Activated CD4-positive, CD25-positive, alpha-beta regulatory T cell treated with anti-CD3 and anti-CD28 coated beads, Interleukin-2, amount 50 U/mL, for 16 hours (primary cell): Measurements from ENCODE around the gene TM9SF3.
"Not testable (repeated sequence)": the region's sequence is repeated elsewhere in the genome, so short reads cannot be mapped to it uniquely, and the experiment has no call there.

Experiments used
- DNase-seq: peaks from one replicate; pipeline ENCODE4 v3.0.0-alpha.2; 2020; ENCODE audit warnings: low read depth, low spot score

Gene TM9SF3

GRCh38 chr10:96570511-96570910, 16.3 kb downstream of the TM9SF3 start:
- no peak for DNase-seq

GRCh38 chr10:96568402-96568801, 18.4 kb downstream of the TM9SF3 start:
- no peak for DNase-seq

GRCh38 chr10:96565774-96566173, 21.0 kb downstream of the TM9SF3 start:
- no peak for DNase-seq

- DNase-seq, result no peak
These were observed 25.6 kb downstream of the TM9SF3 start for GRCh38 chr10:96560966-96561887.

GRCh38 chr10:96560489-96560888, 26.3 kb downstream of the TM9SF3 start:
- DNase-seq, result no peak

GRCh38 chr10:96556003-96556402, 30.8 kb downstream of the TM9SF3 start:
- DNase-seq, result no peak

GRCh38 chr10:96555330-96555729, 31.5 kb downstream of the TM9SF3 start:
- no peak for DNase-seq

- DNase-seq, result no peak
These were observed 38.2 kb downstream of the TM9SF3 start for GRCh38 chr10:96548589-96548988.

- DNase-seq, result not testable (repeated sequence)
These were observed 41.3 kb downstream of the TM9SF3 start for GRCh38 chr10:96545558-96545957.

- DNase-seq, result no peak
These were observed 44.9 kb downstream of the TM9SF3 start for GRCh38 chr10:96541921-96542320.

GRCh38 chr10:96540240-96540639, 46.6 kb downstream of the TM9SF3 start:
- DNase-seq, result no peak

GRCh38 chr10:96538683-96539082, 48.1 kb downstream of the TM9SF3 start:
- DNase-seq, result no peak

- no peak for DNase-seq
These were observed 50.7 kb downstream of the TM9SF3 start for GRCh38 chr10:96536129-96536528.

- DNase-seq, result no peak
These were observed 54.3 kb downstream of the TM9SF3 start for GRCh38 chr10:96532523-96532922.

GRCh38 chr10:96529634-96530279, 57.1 kb downstream of the TM9SF3 start:
- no peak for DNase-seq

- no peak for DNase-seq
These were observed 62.1 kb downstream of the TM9SF3 start for GRCh38 chr10:96524741-96525140.

GRCh38 chr10:96517284-96517683, 69.5 kb downstream of the TM9SF3 start:
- DNase-seq, result no peak

GRCh38 chr10:96516337-96516736, 70.5 kb downstream of the TM9SF3 start:
- DNase-seq, result no peak

GRCh38 chr10:96513698-96514561, 72.9 kb downstream of the TM9SF3 start, which contains the start of gene TLL2:
TSS of gene TLL2 (minus strand) at chr10:96513926. CDS start at chr10:96513685, 241 bp downstream.
- DNase-seq, result no peak

- DNase-seq, result no peak
These were observed 73.5 kb downstream of the TM9SF3 start for GRCh38 chr10:96513305-96513697.

- no peak for DNase-seq
These were observed 74.1 kb downstream of the TM9SF3 start for GRCh38 chr10:96512524-96513304.
